HepG2 (cell line): ENCODE measurements around the gene RABGAP1L. TPM values are rescaled to one million over a fixed set of nuclear protein-coding genes. Genes with fewer than 3 reads are reported as not detected.

Experiments
- ATAC-seq: fragments of 200-7000 bp; cut with Tn5 transposase; 3 replicates; pipeline ENCODE4 v1.9.1; 2020; ENCODE audit warnings: mild to moderate bottlenecking, moderate library complexity
- BruUV-seq: library from RNA; stranded (reverse); fragments of 400-500 nt; replicated peaks from 2 replicates; lab custom pipeline; 2021; lab: Mats Ljungman, UMichigan
- CTCF ChIA-PET: fragments of 300-600 bp; formaldehyde crosslinking; extraction: SDS; loops from one replicate; lab custom pipeline; 2021; ENCODE audit warnings: low total read pairs, inconsistent platforms, low intra/inter-chr PET ratio; lab: Yijun Ruan, JAX
- POLR2A ChIA-PET: fragments of 350-600 bp; sonication (Branson Sonifier 250); formaldehyde crosslinking; loops from one replicate; lab custom pipeline; 2020; ENCODE audit warnings: antibody characterized with exemption, inconsistent platforms; lab: Yijun Ruan, JAX
- DNase-seq: peaks from one replicate; pipeline ENCODE4 v3.0.0-alpha.2; 2015; ENCODE audit warnings: low spot score
- FAIRE-seq: peaks from 3 replicates; lab custom pipeline; 2011; peaks lifted over from hg19 to GRCh38; lab: Jason Lieb, UNC
- H2AFZ ChIP-seq: one replicate; pipeline ENCODE4 v1.6.1; 2011; ENCODE audit warnings: low read length, inconsistent platforms
- H3K27ac ChIP-seq: fragments of 300-600 bp; 3 replicates; pipeline ENCODE4 v1.8.0; 2011; ENCODE audit warnings: mixed run types, mild to moderate bottlenecking, mixed read lengths, low read length, inconsistent platforms; ENCODE audit not compliant: insufficient read depth; ENCODE audit errors: extremely low read length
- H3K27me3 ChIP-seq, 2 experiments: fragments of 200-600 bp in 1 of 2; 2 replicates in 1 of 2; 3 replicates in 1 of 2; pipeline versions ENCODE4 v1.6.0 to v1.8.0; 2011; ENCODE audit warnings: low read length in 2 of 2, mild to moderate bottlenecking in 2 of 2, moderate library complexity in 2 of 2, inconsistent platforms in 1 of 2; ENCODE audit not compliant: insufficient read depth in 2 of 2, control insufficient read depth in 1 of 2
- H3K36me3 ChIP-seq, 2 experiments: fragments of 200-600 bp in 1 of 2; replicated peaks in 1 of 2; 2 replicates in 1 of 2; 3 replicates in 1 of 2; pipeline versions ENCODE4 v1.5.1 to v1.8.0; 2011; ENCODE audit warnings: low read length in 2 of 2, inconsistent platforms in 1 of 2; ENCODE audit not compliant: insufficient read depth in 2 of 2, control insufficient read depth in 1 of 2
- H3K4me1 ChIP-seq: 2 replicates; pipeline ENCODE4 v1.5.1; 2012; ENCODE audit warnings: low read length, inconsistent platforms; ENCODE audit not compliant: insufficient read depth
- H3K4me2 ChIP-seq: 2 replicates; pipeline ENCODE4 v1.6.0; 2011; ENCODE audit warnings: low read depth, low read length, inconsistent platforms
- H3K4me3 ChIP-seq, 3 experiments: fragments of 200-600 bp in 1 of 3; sonication (generic), shearing (Covaris generic) in 1 of 3; replicated peaks in 1 of 3; 2 replicates each; pipeline ENCODE4 v1.5.1; 2011 to 2016; ENCODE audit warnings: low read length in 3 of 3, inconsistent platforms in 2 of 3, low read depth in 2 of 3, mild to moderate bottlenecking in 2 of 3, control low read depth in 1 of 3, mixed read lengths in 1 of 3; ENCODE audit not compliant: insufficient read depth in 1 of 3
- H3K79me2 ChIP-seq: one replicate; pipeline ENCODE4 v1.6.1; 2011; ENCODE audit warnings: low read length, inconsistent platforms; ENCODE audit not compliant: insufficient read depth
- H3K9ac ChIP-seq: 2 replicates; pipeline ENCODE4 v1.6.0; 2011; ENCODE audit warnings: mild to moderate bottlenecking, low read depth, low read length, inconsistent platforms; ENCODE audit not compliant: insufficient read depth
- H3K9me3 ChIP-seq: 2 replicates; pipeline ENCODE4 v1.5.1; 2012; ENCODE audit warnings: mild to moderate bottlenecking, low read length
- H4K20me1 ChIP-seq: 2 replicates; pipeline ENCODE4 v1.6.0; 2011; ENCODE audit warnings: inconsistent platforms, mild to moderate bottlenecking, low read length, moderate library complexity; ENCODE audit not compliant: insufficient read depth
- CCAR2 ChIP-seq: fragments of 200-400 bp; formaldehyde crosslinking; optimal IDR thresholded peaks from 2 replicates; pipeline ENCODE3; 2018; ENCODE audit warnings: low read depth, mild to moderate bottlenecking, low read length, moderate library complexity
- FOXA1 ChIP-seq, 2 experiments: fragments of 450-650 bp in 1 of 2; sonication (generic) in 1 of 2; formaldehyde crosslinking in 1 of 2; IDR thresholded peaks; 2 replicates each; pipeline versions ENCODE4 v1.4.0 to v1.6.1; 2016 to 2020; ENCODE audit warnings: missing genetic modification reagents in 1 of 2
- MAFF ChIP-seq: IDR thresholded peaks from 2 replicates; pipeline ENCODE4 v1.6.1; 2011; ENCODE audit warnings: low read depth, low read length, improper control_type of control experiment
- MAFK ChIP-seq, 2 experiments: IDR thresholded peaks in 1 of 2; conservative IDR thresholded peaks in 1 of 2; 2 replicates each; pipeline ENCODE4 v1.6.1; 2011; ENCODE audit warnings: improper control_type of control experiment in 2 of 2, low read length in 2 of 2
- ZNF749 ChIP-seq: sonication (generic); formaldehyde crosslinking; IDR thresholded peaks from 2 replicates; pipeline ENCODE4 v1.8.0; 2022; ENCODE audit warnings: mild to moderate bottlenecking, missing genetic modification reagents, moderate library complexity, borderline replicate concordance
- WGBS: methylation state at CpG from one replicate; pipeline ENCODE4 v1.1.6; 2017; ENCODE audit warnings: low lambda C conversion rate; 5-methylcytosine and 5-hydroxymethylcytosine counted together
- in situ Hi-C: cut with HindIII; loops from 2 replicates; pipeline ENCODE4 v1.10.0; 2017; ENCODE audit warnings: low pct_unique_long_range_greater_than_20kb; ENCODE audit not compliant: extremely low pct_ligation_motif_present
- intact Hi-C: fragments of 100-400 bp; cut with micrococcal nuclease; formaldehyde crosslinking; loops from one replicate; pipeline ENCODE4 v1.10.0; 2022; ENCODE audit not compliant: unreplicated experiment
- polyA plus RNA-seq, 8 experiments: library from polyadenylated mRNA; depleted of rRNA in 3 of 8; stranded (reverse) in 7 of 8; unstranded in 1 of 8; fragments of >200 nt; fragmentation: Illumina TruSeq in 4 of 8; extraction: Trizol in 4 of 8; gene quantifications; 2 replicates each; pipeline versions ENCODE4 v1.2.1 to v1.2.3, GENCODE V29; 2011 to 2016; ENCODE audit warnings: low read depth in 4 of 8, missing spikeins in 1 of 8, mixed read lengths in 1 of 8; ENCODE audit not compliant: insufficient read depth in 1 of 8
- total RNA-seq, 5 experiments: library from RNA; depleted of rRNA; stranded (reverse); fragments of >200 nt; fragmentation: Illumina TruSeq; extraction: Trizol; gene quantifications; 2 replicates each; pipeline ENCODE4 v1.2.3, GENCODE V29; 2016; ENCODE audit warnings: low read depth in 1 of 5
- TF ChIP-seq, protein P1 (sequence below): sonication (generic); formaldehyde crosslinking; IDR thresholded peaks from 2 replicates; pipeline ENCODE4 v1.5.1; 2020; ENCODE audit warnings: missing genetic modification reagents, mild to moderate bottlenecking, borderline replicate concordance
- TF ChIP-seq, protein P2 (sequence below): sonication (generic); formaldehyde crosslinking; IDR thresholded peaks from 2 replicates; pipeline ENCODE4 v1.8.1; 2023; ENCODE audit warnings: mild to moderate bottlenecking, moderate library complexity, missing genetic modification reagents
- TF ChIP-seq, protein P3 (sequence below): IDR thresholded peaks from 2 replicates; pipeline ENCODE4 v1.4.0; 2020; ENCODE audit warnings: mild to moderate bottlenecking, missing genetic modification reagents

Gene RABGAP1L
- total and polyA plus RNA-seq, 2 of the 13 experiments (the other 11 are each of a cell fraction or from before 2014, with no cell fraction given): 7.9 to 22.6 TPM

DNA sequence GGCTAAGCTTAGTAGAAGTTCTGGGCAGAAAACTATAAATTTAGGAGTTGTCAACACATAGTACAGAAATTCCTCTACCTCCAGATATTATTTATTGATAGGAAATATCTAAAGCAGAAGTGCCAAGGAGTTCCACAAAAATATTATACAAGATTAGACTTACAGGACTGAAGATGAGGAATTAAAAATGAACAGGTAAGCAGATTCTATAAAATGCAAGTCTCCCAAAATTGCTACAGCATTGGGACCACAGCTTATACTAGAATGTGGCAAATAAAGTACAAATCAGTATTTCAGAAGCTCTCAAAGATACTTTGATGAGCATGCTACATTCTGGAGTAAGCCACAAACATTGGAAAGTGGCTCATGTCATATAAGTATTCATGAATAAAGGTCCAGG is 790.3 kb downstream of the RABGAP1L start:
- Histone ChIP-seq H4K20me1 (no peaks in the 10 kb centered on the region), H3K36me3 (no peaks in the 10 kb centered on the region), H3K4me3 (no peak overlapping the region), H3K27ac (no peak overlapping the region), H3K9ac (no peak overlapping the region), H3K79me2 (no peaks in the 10 kb centered on the region), H3K27me3 (no peaks in the 10 kb centered on the region), H3K9me3 (no peaks in the 10 kb centered on the region), H3K4me1 (peaks cover 31% of the 10 kb centered on the region), H3K4me2 (no peak overlapping the region), H2AFZ (no peak overlapping the region)
- peak in 1 of 2 experiments; percentile 51; a peak in 2 of 4 replicates for TF ChIP-seq MAFK (conservative IDR thresholded peaks at IDR 0.05 in 1 of 2, IDR thresholded peaks at IDR 0.05 in 1 of 2; ENCODE audit: low read length in 2 of 2)
- TF ChIP-seq MAFF: 0 out of 2 replicates have a peak, but pooled peaks have one; percentile 14
- TF ChIP-seq, protein P1, sequence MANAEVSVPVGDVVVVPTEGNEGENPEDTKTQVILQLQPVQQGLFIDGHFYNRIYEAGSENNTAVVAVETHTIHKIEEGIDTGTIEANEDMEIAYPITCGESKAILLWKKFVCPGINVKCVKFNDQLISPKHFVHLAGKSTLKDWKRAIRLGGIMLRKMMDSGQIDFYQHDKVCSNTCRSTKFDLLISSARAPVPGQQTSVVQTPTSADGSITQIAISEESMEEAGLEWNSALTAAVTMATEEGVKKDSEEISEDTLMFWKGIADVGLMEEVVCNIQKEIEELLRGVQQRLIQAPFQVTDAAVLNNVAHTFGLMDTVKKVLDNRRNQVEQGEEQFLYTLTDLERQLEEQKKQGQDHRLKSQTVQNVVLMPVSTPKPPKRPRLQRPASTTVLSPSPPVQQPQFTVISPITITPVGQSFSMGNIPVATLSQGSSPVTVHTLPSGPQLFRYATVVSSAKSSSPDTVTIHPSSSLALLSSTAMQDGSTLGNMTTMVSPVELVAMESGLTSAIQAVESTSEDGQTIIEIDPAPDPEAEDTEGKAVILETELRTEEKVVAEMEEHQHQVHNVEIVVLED: no peak
- in situ Hi-C loops (no loop called here), intact Hi-C loops (loop anchor here (5.0 kb wide), 1 partner anchor 48 kb away; the partner anchor contains the start of gene CACYBP)
- ChIA-PET CTCF (no interaction called here), POLR2A (no interaction called here)
- ATAC-seq (no peak), DNase-seq (no peak), FAIRE-seq (no peak)
- no TSS peak for BruUV-seq

DNA sequence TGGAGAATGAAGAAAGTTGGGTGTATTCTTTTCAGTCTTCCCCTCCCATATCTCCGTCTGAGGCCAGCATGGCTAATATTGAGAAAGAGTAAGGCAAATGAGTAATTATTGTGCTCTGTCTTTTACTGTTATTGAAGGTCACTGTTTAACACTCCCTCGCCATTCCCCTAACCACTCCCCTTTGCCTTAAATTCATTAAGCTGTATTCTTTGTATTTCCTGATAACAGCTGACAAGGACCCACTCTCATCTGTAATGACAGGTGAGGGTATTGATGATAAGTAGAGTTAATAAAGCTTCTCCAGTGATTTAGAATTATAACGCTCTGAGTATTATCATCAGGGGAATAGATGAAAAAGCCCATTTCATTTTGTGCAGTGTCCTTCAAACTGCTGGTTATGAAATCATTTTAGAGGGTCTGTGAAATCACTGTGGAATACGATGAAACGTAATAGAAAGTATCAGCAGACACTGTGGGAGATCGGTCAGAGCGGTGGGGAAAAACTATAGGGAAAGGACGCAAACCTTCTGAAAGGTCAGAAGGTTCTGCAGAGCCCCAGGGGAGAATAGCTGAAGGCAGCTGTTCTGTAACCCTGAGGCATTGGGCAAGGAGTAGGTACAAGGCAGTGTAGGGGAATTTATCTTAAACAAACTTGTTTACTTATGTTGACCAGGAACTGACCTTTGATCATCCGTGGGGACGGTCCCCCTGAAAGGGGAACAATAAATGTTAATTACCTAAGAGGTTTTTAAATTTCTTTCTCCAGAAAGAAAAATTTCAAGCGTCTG is 794.2 kb downstream of the RABGAP1L start:
- in situ Hi-C loops: no loop called here
- DNase-seq: peak; percentile 62
- no peak for TF ChIP-seq FOXA1 (IDR thresholded peaks at IDR 0.05)
- TF ChIP-seq FOXA1 (CRISPR knock-in tag; IDR thresholded peaks at IDR 0.05): peak; percentile 48
- no peak for TF ChIP-seq ZNF749 (CRISPR knock-in tag)
- TF ChIP-seq, protein P2, sequence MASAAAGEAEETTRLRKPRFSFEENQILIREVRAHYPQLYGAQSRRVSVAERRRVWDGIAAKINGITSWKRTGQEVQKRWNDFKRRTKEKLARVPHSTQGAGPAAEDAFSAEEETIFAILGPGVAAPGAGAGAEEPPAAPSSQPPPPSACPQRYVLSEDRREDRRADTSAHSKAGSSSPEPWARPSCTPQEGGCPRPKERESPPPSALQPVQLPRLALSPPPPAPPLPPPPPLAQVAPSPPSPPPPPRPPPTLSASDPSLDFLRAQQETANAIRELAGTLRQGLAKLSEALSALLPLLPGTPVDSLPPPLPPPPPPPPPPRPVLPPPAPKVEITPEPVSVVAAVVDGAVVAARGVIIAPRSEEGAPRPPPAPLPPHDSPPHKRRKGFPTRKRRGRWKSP (CRISPR knock-in tag): no peak
- TF ChIP-seq, protein P3, sequence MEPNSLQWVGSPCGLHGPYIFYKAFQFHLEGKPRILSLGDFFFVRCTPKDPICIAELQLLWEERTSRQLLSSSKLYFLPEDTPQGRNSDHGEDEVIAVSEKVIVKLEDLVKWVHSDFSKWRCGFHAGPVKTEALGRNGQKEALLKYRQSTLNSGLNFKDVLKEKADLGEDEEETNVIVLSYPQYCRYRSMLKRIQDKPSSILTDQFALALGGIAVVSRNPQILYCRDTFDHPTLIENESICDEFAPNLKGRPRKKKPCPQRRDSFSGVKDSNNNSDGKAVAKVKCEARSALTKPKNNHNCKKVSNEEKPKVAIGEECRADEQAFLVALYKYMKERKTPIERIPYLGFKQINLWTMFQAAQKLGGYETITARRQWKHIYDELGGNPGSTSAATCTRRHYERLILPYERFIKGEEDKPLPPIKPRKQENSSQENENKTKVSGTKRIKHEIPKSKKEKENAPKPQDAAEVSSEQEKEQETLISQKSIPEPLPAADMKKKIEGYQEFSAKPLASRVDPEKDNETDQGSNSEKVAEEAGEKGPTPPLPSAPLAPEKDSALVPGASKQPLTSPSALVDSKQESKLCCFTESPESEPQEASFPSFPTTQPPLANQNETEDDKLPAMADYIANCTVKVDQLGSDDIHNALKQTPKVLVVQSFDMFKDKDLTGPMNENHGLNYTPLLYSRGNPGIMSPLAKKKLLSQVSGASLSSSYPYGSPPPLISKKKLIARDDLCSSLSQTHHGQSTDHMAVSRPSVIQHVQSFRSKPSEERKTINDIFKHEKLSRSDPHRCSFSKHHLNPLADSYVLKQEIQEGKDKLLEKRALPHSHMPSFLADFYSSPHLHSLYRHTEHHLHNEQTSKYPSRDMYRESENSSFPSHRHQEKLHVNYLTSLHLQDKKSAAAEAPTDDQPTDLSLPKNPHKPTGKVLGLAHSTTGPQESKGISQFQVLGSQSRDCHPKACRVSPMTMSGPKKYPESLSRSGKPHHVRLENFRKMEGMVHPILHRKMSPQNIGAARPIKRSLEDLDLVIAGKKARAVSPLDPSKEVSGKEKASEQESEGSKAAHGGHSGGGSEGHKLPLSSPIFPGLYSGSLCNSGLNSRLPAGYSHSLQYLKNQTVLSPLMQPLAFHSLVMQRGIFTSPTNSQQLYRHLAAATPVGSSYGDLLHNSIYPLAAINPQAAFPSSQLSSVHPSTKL (CRISPR knock-in tag): peak; percentile 39; the same call in 1 of the 2 replicates
- no peak for TF ChIP-seq CCAR2

More for the DNA sequence above, 794.2 kb downstream of the RABGAP1L start:
- 8% methylated on average over 11 of the region's 11 CpGs for WGBS
- no peaks in the 10 kb centered on the region for H3K9me3 ChIP-seq
- H3K27me3 ChIP-seq: no peaks in the 10 kb centered on the region
- peak overlapping the region in 2 of 3 experiments; percentile 12 to 17; a peak in 1 of 6 replicates for H3K4me3 ChIP-seq
- H3K4me2 ChIP-seq: peak overlapping the region; percentile 56
- H2AFZ ChIP-seq: no peak overlapping the region
- H3K36me3 ChIP-seq: no peaks in the 10 kb centered on the region
- POLR2A ChIA-PET: interaction anchor here (0.6 to 2.3 kb wide), 6 partner anchors 10 to 59 kb away, joined by 3 to 21 read pairs (median 4); partner anchors contain the start of gene CACYBP
- ATAC-seq: peak; percentile 91
- BruUV-seq: no TSS peak
- 0 out of 2 replicates have a peak overlapping the region, but pooled peaks have one; percentile 36 for H3K9ac ChIP-seq
- peaks cover 37% of the 10 kb centered on the region for H3K4me1 ChIP-seq
- intact Hi-C loops: loop anchor here (1.0 to 5.0 kb wide), 3 partner anchors 10 to 44 kb away; partner anchors contain the start of gene CACYBP
- peak; percentile 23 for FAIRE-seq
- H4K20me1 ChIP-seq: no peaks in the 10 kb centered on the region
- H3K79me2 ChIP-seq: no peaks in the 10 kb centered on the region
- CTCF ChIA-PET: no interaction called here
- peak overlapping the region; percentile 53 for H3K27ac ChIP-seq
